Fibroblast of lung (primary cell): ENCODE results near the gene TTF2. TPM values are rescaled to one million over a fixed set of nuclear protein-coding genes. Genes with fewer than 3 reads are reported as not detected.

Source experiments
- DNase-seq, 2 donors: peaks; one replicate each; pipeline versions ENCODE4 v3.0.0 to v3.0.0-alpha.2; 2010; ENCODE audit warnings: low read depth in 2 of 2
- H2AFZ ChIP-seq: 2 replicates; pipeline ENCODE4 v1.5.1; 2012; ENCODE audit warnings: low read length, control low read depth, inconsistent platforms
- H3K27ac ChIP-seq: 2 replicates; pipeline ENCODE4 v1.5.1; 2011; ENCODE audit warnings: low read length, control low read depth; ENCODE audit not compliant: insufficient read depth
- H3K27me3 ChIP-seq: 2 replicates; pipeline ENCODE4 v1.5.1; 2011; ENCODE audit warnings: mild to moderate bottlenecking, low read length; ENCODE audit not compliant: control insufficient read depth, insufficient read depth
- H3K36me3 ChIP-seq: 2 replicates; pipeline ENCODE4 v1.5.1; 2011; ENCODE audit warnings: low read length; ENCODE audit not compliant: control insufficient read depth, insufficient read depth
- H3K4me1 ChIP-seq: 2 replicates; pipeline ENCODE4 v1.5.1; 2011; ENCODE audit warnings: low read length; ENCODE audit not compliant: control insufficient read depth, insufficient read depth; ENCODE audit errors: extremely low read depth
- H3K4me2 ChIP-seq: 2 replicates; pipeline ENCODE4 v1.5.1; 2011; ENCODE audit warnings: low read length, control low read depth; ENCODE audit not compliant: insufficient read depth; ENCODE audit errors: extremely low read depth
- H3K4me3 ChIP-seq, 4 experiments: fragments of 200-600 bp in 1 of 4; sonication (generic) in 1 of 4; replicated peaks in 1 of 4; 2 replicates each; pipeline ENCODE4 v1.5.1; 2011 to 2016; ENCODE audit warnings: low read length in 4 of 4, low read depth in 3 of 4, mild to moderate bottlenecking in 3 of 4, control low read depth in 2 of 4, inconsistent platforms in 1 of 4, mixed read lengths in 1 of 4; ENCODE audit not compliant: insufficient read depth in 1 of 4; ENCODE audit errors: control extremely low read depth in 1 of 4
- H3K79me2 ChIP-seq: 2 replicates; pipeline ENCODE4 v1.5.1; 2012; ENCODE audit warnings: mild to moderate bottlenecking, low read length, inconsistent platforms; ENCODE audit not compliant: control insufficient read depth, insufficient read depth
- H3K9ac ChIP-seq: 2 replicates; pipeline ENCODE4 v1.5.1; 2011; ENCODE audit warnings: mild to moderate bottlenecking, low read length, control low read depth; ENCODE audit not compliant: insufficient read depth
- H3K9me3 ChIP-seq: 2 replicates; pipeline ENCODE4 v1.5.1; 2012; ENCODE audit warnings: low read depth, low read length; ENCODE audit not compliant: control insufficient read depth, insufficient read depth
- H4K20me1 ChIP-seq: 2 replicates; pipeline ENCODE4 v1.5.1; 2011; ENCODE audit warnings: low read length; ENCODE audit not compliant: control insufficient read depth, insufficient read depth; ENCODE audit errors: extremely low read depth
- EZH2 ChIP-seq: IDR thresholded peaks from 2 replicates; pipeline ENCODE4 v1.5.1; 2012; ENCODE audit warnings: low read length, control low read depth, mild to moderate bottlenecking; ENCODE audit errors: missing control alignments
- polyA minus RNA-seq: library from RNA; depleted of rRNA, polyadenylated mRNA; stranded (reverse); fragments of >200 nt; gene quantifications from 2 replicates; pipeline ENCODE4 v1.2.3, GENCODE V29; 2011; ENCODE audit warnings: low replicate concordance
- polyA plus RNA-seq, 2 donors: library from polyadenylated mRNA; depleted of rRNA in 1 of 2; stranded (reverse) in 1 of 2; unstranded in 1 of 2; fragments of >200 nt; gene quantifications; 2 replicates each; pipeline ENCODE4 v1.2.1, GENCODE V29; 2011 to 2012; ENCODE audit warnings: missing spikeins in 1 of 2
- total RNA-seq: library from RNA; depleted of rRNA; stranded (reverse); fragments of >200 nt; gene quantifications from 2 replicates; pipeline ENCODE4 v1.2.1, GENCODE V29; 2014
- TF ChIP-seq, protein P1 (sequence below), 2 donors: IDR thresholded peaks in 1 of 2; conservative IDR thresholded peaks in 1 of 2; 1 replicate in 1 of 2; 2 replicates in 1 of 2; pipeline ENCODE4 v1.5.1; 2011 to 2012; ENCODE audit warnings: low read length in 2 of 2, control low read depth in 1 of 2, inconsistent platforms in 1 of 2, low read depth in 1 of 2, mild to moderate bottlenecking in 1 of 2

TTF2 gene
- total RNA-seq (7.7 and 13.2 TPM in 2 replicates), polyA plus RNA-seq (10.0 and 14.9 TPM in 2 replicates), polyA minus RNA-seq (3.5 and 22.7 TPM in 2 replicates)
- 7.6 and 12.7 TPM in 2 replicates for polyA plus RNA-seq (2012)

DNA sequence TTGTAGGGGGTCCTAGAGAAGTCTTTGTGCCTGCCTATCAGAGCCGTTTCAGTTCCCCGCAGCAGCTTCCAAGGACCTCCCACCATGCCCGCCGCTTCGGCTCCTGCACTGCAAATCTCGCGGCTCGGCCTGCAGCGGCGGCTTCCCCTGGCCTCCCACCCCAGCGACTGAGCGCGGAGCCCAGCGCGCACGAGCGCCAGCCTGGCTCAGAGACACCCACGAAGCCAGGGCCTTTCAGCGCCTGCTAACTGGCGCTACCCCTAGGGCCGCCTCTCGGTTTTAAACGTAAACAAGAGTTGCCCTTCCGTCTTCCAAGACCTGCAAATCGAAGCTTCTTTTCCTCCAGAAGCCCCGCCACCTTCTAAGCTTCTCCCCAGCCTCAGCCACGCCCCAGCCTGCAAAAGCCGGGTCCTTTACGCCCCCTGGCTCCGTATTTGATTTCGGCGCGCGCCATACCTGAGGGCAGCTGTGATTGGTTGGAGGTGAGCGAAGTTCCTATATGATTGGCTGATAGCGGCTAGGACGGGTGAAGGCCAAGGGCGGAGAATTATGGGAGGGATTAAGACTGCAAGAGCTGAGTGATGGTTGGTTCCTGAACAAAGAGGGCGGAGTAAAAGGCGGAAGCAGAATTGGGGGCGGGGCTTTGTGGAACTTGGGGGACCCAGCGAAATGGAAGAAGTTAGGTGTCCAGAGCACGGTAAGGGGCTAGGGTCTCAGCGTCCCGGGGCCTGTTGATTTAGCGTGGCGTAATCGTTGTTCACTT lies at the start of gene TTF2:
Gene TTF2 (plus strand): TSS at position 649 of the 763 bp plus-strand sequence. CDS start 21 bp downstream, at position 670.
- Histone ChIP-seq H3K4me1 (peaks cover 4% of the 10 kb centered on the region), H4K20me1 (no peaks in the 10 kb centered on the region), H3K79me2 (no peaks in the 10 kb centered on the region), H3K9ac (peak within 1 kb of the TSS; percentile 68), H3K36me3 (no peaks in the 10 kb centered on the region), H3K27ac (peak within 1 kb of the TSS; percentile 65), H3K4me2 (peak within 1 kb of the TSS; percentile 90), H3K4me3 (peak within 1 kb of the TSS; percentile 82 to 90 (median 89)), H3K27me3 (no peaks in the 10 kb centered on the region), H3K9me3 (no peaks in the 10 kb centered on the region), H2AFZ (peak within 1 kb of the TSS; percentile 96)
- TF ChIP-seq, protein P1, sequence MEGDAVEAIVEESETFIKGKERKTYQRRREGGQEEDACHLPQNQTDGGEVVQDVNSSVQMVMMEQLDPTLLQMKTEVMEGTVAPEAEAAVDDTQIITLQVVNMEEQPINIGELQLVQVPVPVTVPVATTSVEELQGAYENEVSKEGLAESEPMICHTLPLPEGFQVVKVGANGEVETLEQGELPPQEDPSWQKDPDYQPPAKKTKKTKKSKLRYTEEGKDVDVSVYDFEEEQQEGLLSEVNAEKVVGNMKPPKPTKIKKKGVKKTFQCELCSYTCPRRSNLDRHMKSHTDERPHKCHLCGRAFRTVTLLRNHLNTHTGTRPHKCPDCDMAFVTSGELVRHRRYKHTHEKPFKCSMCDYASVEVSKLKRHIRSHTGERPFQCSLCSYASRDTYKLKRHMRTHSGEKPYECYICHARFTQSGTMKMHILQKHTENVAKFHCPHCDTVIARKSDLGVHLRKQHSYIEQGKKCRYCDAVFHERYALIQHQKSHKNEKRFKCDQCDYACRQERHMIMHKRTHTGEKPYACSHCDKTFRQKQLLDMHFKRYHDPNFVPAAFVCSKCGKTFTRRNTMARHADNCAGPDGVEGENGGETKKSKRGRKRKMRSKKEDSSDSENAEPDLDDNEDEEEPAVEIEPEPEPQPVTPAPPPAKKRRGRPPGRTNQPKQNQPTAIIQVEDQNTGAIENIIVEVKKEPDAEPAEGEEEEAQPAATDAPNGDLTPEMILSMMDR (conservative IDR thresholded peaks at IDR 0.05 in 1 of 2, IDR thresholded peaks at IDR 0.05 in 1 of 2; ENCODE audit: low read depth in 1 of 2, low read length in 2 of 2), result peak in 1 of 2 donors; percentile 22
- no peak for TF ChIP-seq EZH2
- peak; percentile 97 to 99 for DNase-seq

DNA sequence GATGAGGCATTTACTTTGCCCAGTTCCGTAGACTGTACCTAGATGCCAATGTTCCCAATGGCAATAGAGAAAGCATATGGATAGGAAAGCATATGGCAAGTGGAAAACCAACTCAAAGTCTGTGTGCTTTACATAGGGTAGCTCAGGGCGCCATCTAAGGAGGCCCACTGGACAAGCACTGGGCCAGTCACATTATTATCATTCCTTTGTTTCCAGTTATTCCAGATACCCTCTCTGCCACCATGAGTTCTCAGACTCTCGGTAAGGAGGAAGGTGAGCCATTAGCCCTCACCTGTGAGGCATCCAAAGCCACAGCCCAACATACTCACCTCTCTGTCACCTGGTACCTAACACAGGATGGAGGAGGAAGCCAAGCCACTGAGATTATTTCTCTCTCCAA lies 48.8 kb upstream of the TTF2 start:
- TF ChIP-seq, protein P1 (conservative IDR thresholded peaks at IDR 0.05 in 1 of 2, IDR thresholded peaks at IDR 0.05 in 1 of 2; ENCODE audit: low read depth in 1 of 2, low read length in 2 of 2), result no peak
- no peak for TF ChIP-seq EZH2
- no peak overlapping the region for H3K9ac ChIP-seq
- H3K4me3 ChIP-seq, result no peak overlapping the region
- no peaks in the 10 kb centered on the region for H3K9me3 ChIP-seq
- no peaks in the 10 kb centered on the region for H3K79me2 ChIP-seq
- no peaks in the 10 kb centered on the region for H3K27me3 ChIP-seq
- no peaks in the 10 kb centered on the region for H4K20me1 ChIP-seq
- H2AFZ ChIP-seq, result no peak overlapping the region
- no peaks in the 10 kb centered on the region for H3K36me3 ChIP-seq
- H3K27ac ChIP-seq, result no peak overlapping the region
- no peak for DNase-seq
- H3K4me2 ChIP-seq, result no peak overlapping the region
- H3K4me1 ChIP-seq, result no peaks in the 10 kb centered on the region

DNA sequence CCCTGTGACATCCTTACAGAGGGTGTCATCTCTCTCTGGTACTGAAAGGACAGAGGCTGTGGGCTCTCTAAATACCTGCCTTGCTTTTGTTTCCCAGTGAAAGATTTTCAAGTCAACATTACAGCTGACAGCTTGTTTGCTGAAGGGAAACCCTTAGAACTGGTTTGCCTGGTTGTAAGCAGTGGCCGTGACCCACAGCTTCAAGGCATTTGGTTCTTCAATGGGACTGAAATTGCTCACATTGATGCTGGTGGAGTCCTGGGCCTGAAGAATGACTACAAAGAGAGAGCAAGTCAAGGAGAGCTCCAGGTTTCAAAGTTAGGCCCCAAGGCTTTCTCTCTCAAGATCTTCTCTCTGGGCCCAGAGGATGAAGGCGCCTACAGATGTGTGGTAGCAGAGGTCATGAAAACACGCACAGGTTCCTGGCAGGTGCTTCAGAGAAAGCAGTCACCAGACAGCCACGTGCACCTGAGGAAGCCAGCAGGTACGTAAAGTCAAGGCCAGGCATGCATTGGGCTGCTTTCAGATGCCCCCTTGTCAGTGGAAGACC lies 46.7 kb upstream of the TTF2 start:
- no peaks in the 10 kb centered on the region for H3K79me2 ChIP-seq
- no peak for DNase-seq
- TF ChIP-seq, protein P1 (conservative IDR thresholded peaks at IDR 0.05 in 1 of 2, IDR thresholded peaks at IDR 0.05 in 1 of 2; ENCODE audit: low read depth in 1 of 2, low read length in 2 of 2), result no peak
- no peak for TF ChIP-seq EZH2
- no peaks in the 10 kb centered on the region for H3K36me3 ChIP-seq
- H3K27ac ChIP-seq, result no peak overlapping the region
- no peak overlapping the region for H3K4me2 ChIP-seq
- H2AFZ ChIP-seq, result no peak overlapping the region
- H3K27me3 ChIP-seq, result no peaks in the 10 kb centered on the region
- H3K9ac ChIP-seq, result no peak overlapping the region
- no peaks in the 10 kb centered on the region for H3K9me3 ChIP-seq
- no peaks in the 10 kb centered on the region for H4K20me1 ChIP-seq
- no peaks in the 10 kb centered on the region for H3K4me1 ChIP-seq
- H3K4me3 ChIP-seq, result no peak overlapping the region
